Peyer's patch (tissue), 4 donors: ENCODE measurements around the gene DISP2.

Source experiments
- CTCF ChIP-seq, 6 experiments: fragments of 450-650 bp in 4 of 6; fragments of 200-600 bp in 2 of 6; sonication (generic) in 1 of 6; IDR thresholded peaks; one replicate each; pipeline ENCODE4 v1.5.1; 2017 to 2019; ENCODE audit warnings: antibody characterized with exemption in 6 of 6, mild to moderate bottlenecking in 3 of 6, moderate library complexity in 1 of 6
- POLR2A ChIP-seq, 2 donors: fragments of 450-650 bp; IDR thresholded peaks; one replicate each; pipeline ENCODE4 v1.5.1; 2017; ENCODE audit warnings: antibody characterized with exemption in 2 of 2, mild to moderate bottlenecking in 2 of 2, moderate library complexity in 2 of 2

GRCh38 chr15:40332113-40332781 is 25.8 kb upstream of the DISP2 start:
- TF ChIP-seq CTCF (IDR thresholded peaks at IDR 0.05) (no peak), POLR2A (IDR thresholded peaks at IDR 0.05) (no peak)
